NCI-H146 treated with DMSO at 0.1 percent for 48 hours (cell line): ENCODE data around the gene FAM234B.
"Not testable (repeated sequence)": the region's sequence is repeated elsewhere in the genome, so short reads cannot be mapped to it uniquely, and the experiment has no call there.

Source experiments
- DNase-seq: peaks from one replicate; lab custom pipeline; 2025; ENCODE audit not compliant: unreplicated experiment; lab: John Stamatoyannopoulos, UW

The FAM234B gene

DNA sequence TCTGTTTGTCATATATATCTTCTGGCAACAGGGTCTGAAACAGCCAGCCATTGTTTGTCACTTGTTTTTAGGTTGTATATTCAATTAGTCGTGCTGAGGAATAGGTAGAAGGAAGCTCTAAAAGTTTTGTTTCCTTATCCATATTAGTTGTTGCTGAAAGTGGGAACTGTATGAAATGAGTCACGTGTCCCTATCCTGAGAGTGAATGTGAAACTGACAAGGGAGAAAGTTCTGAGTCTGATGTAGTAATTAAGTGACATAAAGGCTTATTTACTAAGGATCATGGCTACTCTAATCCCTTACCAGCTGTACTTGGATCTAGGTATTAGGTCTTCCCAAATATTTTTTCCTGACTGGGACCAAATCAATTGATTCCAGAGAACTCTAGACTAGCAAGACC is 16.4 kb downstream of the FAM234B start:
- DNase-seq = no peak

DNA sequence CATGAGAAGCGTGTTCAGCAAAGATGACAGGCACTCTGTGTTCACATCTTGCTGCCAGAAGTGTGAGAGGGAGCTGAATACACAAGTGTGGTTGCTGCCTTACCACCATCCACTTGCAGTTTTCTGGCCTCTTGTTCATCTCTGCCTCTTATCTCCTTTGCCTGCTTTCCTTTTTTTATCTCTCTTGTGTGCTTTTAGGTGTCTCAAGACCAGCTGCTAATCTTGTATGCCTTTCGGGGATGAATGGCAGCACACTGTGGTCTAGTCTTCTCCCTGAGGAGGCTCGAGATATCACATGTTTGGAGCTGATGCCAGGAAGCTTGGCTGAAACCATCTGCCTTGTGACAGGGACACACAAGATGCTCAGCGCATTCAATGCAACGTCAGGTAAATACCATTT is 17.2 kb downstream of the FAM234B start:
- no peak for DNase-seq

DNA sequence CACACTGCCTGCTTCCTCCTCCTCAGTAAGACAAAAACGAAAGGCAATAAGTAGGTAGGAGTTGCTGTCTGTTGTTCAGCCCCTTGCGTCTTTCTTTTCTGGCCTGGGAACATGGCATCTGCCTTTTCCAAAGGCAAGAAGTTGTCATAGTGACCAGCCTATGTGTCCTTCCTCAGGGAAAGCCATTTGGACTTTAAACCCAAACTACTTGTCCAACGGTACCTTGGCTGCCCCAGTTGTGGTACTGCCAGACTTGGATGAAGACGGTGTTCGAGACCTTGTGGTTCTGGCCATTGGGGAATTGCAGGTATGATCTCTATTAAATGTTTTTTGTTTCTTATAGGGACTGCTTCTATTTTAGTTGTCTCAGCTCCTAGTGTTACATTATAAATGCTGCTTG is 18.5 kb downstream of the FAM234B start:
- no peak for DNase-seq

DNA sequence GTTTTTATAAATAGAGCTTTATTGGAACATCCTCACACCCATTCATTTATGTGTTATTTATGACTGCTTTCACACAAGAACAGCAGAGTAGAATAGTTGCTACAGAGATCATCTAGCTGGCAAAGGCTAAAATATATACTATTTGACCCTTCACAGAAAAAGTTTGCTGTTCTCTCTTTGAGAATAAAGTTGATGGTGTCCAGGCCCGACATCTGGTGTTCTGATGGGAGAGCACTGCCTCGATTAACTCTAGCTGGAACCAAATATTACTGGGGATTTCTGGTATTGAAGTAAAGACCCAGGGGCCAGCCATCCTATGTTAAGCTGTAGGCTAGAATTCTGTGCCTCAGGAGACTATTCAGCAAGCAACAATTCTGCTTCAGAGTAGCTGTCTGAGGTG is 21.8 kb downstream of the FAM234B start:
- no peak for DNase-seq

DNA sequence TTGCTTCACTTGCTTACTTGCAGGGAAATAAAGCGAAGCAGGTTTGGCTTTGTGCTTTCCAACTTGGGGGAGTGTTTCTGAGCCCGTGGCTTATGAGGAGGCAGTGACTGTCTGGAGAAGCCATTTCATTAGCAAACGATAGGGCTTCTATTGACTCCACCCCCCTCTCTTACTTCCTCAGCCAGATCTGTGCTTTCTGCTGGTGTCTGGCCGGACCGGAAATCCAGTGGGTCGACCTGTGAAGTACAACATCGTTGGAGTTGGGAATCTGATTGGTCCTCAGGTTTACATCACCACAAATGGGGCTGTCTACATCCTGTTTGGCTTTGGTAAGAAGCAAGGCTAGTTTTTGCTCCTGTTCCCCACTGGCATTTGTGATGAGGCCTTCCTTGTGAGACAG is 22.3 kb downstream of the FAM234B start:
- no peak for DNase-seq

DNA sequence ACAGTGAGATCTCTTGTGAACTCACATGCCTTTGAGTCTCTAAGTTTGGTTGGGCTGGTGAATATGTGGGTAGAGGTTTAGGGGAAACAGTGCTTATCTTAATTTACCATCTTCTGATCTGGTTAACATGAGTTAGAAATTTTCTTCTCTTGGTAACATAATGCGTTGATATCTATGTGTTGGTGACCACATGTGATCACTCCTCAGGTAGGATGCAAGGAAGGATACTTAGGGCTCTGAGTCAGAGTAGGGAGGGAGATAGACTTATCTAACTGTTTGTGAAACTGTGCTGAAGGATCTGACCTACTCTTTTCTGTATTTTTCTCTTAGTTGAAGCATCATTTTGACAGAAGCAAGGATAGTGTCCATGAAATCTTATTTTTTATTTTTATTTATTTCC is 23.1 kb downstream of the FAM234B start:
- no peak for DNase-seq

DNA sequence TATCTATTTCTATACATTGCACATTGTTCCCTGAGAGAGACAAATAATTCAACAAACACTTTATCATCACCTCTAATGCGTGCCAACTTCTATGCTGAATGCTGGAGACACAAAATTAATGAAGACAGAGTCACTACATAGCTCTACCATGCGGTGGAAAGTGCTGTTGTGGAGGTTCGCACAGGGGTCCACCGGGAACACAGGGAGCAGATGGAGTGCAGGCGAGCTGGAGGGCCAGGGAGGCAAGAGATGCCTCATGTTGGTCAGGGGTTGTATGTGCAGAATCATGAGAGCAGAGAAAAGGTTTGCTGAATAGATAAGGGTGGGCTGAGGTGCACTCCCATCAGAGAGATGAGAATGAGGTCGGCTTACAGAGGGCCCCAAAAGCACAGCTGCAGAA is 25.2 kb downstream of the FAM234B start:
- no peak for DNase-seq

DNA sequence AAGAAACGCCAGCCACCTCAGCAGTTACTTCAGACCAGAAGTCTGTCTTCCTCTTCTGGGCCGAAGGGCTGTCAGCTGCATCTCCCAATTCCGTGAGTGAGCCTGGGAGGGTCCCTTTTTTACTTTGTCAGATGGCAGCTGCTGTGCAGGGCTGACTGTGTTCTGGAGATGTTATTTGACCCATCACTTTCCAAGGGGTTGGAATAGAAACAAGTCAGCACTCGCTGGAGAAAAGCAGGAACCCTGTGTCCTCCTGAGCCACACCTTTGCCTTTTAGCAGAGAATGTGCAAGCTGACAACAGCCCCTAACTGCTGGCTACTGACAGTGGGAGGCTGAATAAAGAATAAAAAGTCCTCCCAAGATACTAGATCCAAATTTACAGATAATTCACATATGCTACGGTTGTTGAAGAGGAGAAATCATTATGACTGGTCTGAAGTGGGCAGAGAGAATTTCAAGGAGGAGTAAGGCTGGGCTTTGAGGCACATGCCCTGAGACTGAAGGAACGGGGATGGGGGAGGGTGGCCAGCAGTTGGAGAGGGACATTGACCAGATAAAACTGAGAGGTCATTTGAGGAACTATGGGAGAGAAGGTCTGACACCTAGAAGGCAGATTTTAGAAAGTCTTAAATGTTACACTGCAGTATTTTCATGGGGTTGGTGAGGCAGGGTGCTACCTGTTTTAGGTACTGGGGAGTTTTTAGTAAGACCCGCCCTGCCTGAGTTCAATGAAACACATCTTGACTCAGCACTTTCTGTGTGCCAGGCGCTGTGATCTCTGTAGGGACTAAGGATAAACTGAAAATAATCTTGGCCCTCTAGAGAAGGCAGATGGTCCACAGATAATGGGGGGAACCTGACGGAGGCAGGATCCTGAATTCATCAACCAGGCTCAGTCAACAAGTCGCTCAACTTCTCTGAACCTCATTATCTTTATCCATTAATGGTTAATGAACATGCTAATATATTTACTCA is 27.4 kb downstream of the FAM234B start:
- no peak for DNase-seq

DNA sequence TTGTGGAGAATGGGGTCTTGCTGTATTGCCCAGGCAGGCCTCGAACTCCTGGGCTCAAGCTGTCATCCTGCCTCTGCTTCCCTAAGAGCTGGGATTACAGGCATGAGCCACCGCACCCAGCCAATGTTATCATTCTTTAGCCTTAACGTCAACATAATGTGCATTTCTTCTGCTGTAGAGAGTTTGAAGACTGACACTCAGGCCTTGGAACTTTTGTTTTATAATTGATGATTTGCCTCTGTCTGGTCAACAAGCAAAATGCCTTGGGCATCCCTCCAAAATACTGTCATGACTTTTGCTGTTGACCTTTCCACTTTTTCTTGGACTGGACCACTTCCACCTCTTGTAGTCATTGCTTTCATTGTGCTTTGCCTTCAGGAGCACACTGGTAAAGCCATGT is 29.0 kb downstream of the FAM234B start:
- no peak for DNase-seq

DNA sequence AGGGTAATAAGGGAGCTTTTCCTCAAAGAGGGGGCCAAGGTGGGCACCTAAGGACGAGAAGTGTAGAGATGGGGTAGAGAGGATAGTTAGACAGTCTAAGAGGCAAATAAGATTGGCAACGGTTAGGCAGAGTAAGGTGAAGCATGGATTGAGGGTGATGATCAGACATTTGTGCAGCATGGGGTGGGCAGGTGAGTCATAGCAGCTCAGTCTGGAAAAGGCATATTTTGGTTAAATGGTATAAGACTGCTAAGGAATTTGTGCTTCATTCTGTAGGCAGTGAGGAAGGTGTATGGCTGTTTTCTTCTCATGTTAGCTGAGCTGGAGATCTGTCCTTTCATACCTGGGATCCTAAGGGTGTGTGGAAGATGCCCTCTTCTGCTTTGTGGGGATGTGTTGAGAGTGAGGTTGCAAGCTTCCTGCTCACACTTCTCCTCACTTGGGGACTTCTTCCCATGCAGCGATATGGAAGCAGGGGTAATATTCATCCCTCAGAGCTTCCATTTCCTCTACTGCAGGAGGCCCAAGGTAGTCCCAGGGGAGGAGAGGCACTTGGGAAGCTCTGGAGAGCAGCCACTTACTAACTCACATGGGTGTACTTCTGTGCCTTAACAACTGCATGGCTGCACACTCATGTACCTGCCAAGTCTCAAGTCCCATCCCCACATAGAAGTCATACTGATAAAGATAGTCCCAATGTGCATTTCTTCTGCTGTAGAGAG is 30.4 kb downstream of the FAM234B start:
- DNase-seq = no peak

DNA sequence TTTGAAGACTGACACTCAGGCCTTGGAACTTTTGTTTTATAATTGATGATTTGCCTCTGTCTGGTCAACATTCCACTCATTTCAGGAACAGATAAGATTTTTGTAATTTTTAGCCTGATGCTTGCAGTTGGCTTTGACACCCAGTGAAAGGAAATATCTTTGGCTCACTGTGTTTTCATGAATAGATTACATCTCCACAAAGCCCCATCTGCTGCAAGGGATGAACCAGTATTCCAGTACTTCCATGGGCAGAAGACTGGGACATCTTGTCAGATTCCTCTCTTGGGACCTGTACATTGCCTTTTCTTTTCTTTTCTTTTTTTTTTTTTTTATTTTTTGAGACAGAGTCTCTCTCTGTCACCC is 30.9 kb downstream of the FAM234B start:
- no peak for DNase-seq

DNA sequence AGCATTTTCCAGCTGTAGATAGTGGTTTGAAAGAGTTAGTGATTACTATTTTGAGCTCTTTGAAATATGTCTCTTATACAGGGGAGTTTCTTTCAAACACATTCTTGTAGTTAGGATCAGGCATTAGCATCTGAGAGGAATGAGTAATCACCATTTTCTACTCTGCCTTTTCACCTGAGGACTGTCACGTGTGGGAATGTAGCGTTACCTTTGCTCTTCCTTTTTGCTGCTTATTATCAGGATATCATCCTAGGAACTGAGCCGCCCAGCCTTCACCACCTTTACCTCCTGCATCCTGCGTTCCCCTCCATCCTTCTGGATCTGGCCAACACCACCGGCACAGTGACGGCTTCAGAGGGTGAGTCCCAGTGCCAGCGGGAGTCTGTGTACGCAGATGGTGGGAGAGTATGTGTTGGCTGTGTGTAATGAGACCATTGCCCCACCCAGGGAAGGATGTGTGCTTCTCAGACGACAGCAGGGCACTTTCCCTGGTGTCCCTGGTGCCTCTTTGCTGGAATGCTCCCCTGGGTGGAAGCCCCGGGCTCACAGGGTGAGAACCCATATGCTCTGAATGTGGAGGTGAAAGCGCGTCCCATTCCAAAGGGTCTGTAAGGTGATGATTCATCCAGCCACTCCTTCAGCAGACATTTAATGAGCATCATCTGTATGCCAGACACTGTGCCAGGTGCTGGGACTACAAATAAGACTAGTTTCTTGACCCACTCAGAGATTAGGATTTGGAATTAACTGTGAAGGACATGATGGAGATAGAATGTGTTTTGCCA is 31.8 kb downstream of the FAM234B start:
- no peak for DNase-seq

DNA sequence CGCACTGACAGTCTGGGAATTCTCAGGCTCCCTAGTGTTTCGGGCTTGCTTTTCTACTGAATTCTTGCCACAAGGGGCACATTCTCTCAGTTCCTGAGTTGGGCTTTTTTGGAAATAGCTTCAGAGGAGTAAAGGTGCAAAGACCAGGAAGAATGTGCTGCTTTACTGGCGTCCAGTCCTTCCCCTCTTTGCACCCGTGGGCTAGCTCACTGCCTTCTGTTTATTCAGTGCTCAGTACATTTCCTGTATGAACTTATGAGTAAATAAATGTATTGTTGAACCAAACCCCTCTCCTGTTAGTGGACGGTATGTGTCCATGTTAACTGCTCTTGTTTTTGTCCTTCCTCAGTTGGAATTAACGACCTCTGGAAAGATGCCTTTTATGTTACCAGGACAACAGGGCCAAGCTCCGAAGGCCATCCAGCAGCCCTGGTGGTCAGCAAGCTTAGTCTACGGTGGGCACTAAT is 35.3 kb downstream of the FAM234B start:
- no peak for DNase-seq

DNA sequence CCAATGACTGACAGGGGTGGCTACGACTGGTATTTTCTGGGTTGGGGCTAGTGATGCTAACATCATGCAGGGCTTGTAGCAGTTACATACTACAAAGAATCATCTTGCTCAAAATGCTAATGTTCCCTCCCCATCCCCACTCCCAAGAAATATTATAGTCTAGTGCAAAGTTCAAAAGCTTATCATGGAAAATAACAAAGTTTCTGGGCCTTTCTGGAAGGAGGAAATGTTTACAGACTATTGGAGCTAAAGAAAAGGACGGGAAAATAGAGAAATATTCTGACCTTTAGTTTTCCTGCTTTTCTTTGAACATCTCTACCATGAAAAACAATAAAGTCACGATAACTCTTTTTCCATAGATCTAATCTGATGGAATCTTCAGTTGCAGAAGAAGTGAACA is 36.1 kb downstream of the FAM234B start:
- DNase-seq = no peak

DNA sequence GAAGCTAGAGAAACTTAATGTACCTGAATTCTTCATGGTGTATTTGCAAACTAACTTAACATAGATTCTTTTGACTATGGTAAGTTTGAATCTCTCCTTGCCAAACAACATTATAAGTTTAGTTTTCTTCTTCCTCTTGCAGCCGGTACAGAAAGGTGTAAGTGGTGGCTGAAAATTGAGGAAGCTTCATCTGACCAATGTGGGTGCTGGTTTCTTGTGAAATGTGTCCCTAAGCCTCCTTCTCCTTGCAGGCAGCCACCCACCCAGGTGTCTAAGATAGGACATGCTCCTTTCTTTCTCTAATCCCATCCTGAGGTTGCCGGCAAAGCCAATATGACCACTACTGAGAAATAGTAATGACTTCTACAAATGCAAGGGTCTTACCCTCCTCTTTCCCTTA is 38.7 kb downstream of the FAM234B start:
- no peak for DNase-seq

DNA sequence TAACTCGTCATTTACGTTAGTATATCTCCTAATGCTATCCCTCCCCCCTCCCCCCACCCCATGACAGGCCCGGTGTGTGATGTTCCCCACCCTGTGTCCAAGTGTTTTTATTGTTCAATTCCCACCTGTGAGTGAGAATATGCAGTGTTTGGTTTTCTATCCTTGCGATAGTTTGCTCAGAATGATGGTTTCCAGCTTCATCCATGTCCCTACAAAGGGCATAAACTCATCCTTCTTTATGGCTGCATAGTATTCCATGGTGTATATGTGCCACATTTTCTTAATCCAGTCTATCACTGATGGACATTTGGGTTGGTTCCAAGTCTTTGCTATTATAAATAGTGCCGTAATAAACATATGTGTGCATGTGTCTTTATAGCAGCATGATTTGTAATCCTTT is 39.5 kb downstream of the FAM234B start:
- DNase-seq = not testable (repeated sequence)

DNA sequence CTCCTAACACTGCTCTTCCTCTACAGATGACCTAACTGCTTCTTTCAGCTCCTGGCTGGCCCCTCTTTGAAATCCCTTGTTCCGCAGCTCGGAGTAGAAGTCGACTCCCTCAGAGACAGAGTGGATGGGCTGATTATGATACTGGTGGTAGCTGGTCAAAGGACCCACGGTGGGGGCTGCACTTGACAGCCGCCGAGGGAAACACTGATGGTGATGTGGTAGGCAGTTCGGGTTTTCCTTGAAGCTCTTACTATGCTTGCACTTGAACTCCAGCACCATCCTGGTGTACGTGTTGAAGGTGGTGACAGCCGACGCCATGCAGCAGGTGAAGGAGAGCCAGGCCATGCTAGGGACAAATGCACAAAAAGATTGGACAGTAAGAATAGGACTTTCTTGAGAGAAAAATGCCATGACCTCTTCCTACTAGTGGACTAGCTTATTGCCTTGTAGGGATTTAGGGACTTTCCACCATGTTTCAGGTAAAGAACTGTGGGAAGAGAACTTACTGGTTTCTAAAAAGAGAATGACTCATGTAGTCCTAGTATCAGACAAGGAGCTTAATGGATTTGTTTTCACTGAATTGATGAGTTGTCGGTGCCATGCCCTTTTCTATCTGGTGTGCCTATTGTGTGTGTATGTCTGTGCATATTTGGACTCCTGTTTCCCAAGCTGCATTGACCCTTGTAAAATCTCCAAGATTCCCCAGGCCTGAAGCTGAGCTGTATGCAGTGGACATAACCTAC is 40.9 kb downstream of the FAM234B start:
- DNase-seq = no peak

DNA sequence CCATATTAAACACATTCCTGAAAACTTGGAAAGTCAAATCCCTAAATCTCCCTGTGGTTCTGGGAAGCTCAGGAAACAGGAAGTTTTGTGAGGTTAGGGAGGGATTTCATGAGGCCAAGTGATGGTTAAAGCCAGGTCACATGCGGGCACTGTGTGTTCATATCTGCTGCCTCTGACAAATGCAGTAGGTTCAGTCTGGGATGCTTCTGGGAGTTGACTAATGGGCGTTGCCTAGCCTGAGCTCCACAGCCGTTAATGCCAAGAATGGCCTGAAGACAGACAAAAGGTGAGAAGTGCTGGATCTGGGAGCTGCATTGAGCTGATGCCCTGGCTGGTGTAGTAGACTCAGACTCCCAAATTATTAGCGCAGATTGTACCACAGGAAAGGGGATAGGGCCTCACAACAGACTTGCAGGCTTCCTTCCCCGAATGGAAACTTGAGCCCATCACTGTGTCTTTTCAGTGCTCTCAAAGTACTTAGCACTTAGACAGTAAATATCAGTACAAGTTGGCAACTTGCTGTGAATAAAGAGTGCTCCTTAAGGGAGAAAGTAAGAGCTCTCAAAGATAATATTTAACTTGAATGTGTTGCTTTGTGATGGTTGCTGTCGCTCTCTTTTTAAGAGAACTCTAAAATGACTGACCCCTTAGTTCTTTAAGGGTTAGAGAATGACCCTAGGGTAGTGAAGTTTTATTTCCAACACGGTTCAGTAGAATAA is 41.9 kb downstream of the FAM234B start:
- no peak for DNase-seq

DNA sequence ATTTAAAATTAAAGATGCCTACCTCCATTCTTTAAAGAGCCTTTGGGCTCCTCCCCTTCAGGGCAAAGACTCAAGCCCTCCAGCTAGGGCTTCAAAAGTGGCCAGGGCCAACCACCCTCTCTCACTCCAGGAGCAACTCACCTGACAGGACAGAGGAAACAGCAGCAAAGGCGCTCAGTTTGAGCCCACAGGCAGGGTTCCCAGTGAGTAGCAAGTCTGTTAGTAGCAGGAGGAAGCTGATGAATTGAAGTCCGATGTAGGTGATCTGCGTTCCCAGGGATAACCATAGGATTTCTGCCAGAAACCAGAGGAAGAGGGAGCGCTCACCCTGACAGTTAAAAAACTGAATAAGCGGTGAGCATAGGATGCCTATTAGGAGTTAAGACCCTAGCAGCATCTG is 43.6 kb downstream of the FAM234B start:
- no peak for DNase-seq

DNA sequence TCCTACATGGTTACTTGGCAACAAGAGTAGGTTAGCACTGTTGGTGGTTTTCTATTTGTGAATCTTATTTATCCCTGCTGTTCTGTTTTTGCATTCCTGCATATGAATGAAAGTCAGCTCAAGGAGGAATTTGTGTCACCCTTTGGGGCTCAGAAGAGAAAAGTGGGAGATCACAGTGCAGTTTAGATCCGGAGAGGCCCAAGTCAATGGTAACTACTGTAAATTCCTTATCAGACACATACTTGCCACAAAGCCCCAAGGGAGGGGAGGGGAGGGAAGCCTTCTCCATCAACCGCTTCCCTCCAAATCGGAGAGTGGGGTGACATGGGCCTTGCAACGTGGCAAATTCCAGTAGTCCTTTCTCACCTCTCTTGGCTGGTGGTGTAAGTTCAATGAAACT is 44.3 kb downstream of the FAM234B start:
- no peak for DNase-seq
